PC-9 (cell line): ENCODE results near the gene ZCCHC14. TPM values are rescaled to one million over a fixed set of nuclear protein-coding genes. Genes with fewer than 3 reads are reported as not detected.
"Not testable (repeated sequence)": the region's sequence is repeated elsewhere in the genome, so short reads cannot be mapped to it uniquely, and the experiment has no call there.

Source experiments
- BruUV-seq: library from RNA; stranded (reverse); fragments of 400-500 nt; replicated peaks from 2 replicates; lab custom pipeline; 2021; lab: Mats Ljungman, UMichigan
- CTCF ChIA-PET: fragments of 300-600 bp; sonication (Branson Sonifier 250); formaldehyde crosslinking; loops from one replicate; lab custom pipeline; 2022; ENCODE audit warnings: antibody characterized with exemption; lab: Charles Lee
- POLR2A ChIA-PET: fragments of 300-600 bp; sonication (Branson Sonifier 250); formaldehyde crosslinking; loops from one replicate; lab custom pipeline; 2022; ENCODE audit warnings: antibody characterized with exemption; ENCODE audit not compliant: unreplicated experiment; lab: Charles Lee
- DNase-seq, 2 experiments: peaks; one replicate each; pipeline versions ENCODE4 v3.0.0 to v3.0.0-alpha.2; 2015 to 2022; ENCODE audit warnings: mixed read lengths in 1 of 2
- H2AFZ ChIP-seq: fragments of 200-600 bp; sonication (generic); 2 replicates; pipeline ENCODE4 v1.8.1; 2017; ENCODE audit warnings: antibody characterized with exemption
- H3F3A ChIP-seq: fragments of 200-600 bp; sonication (generic); 2 replicates; pipeline ENCODE4 v1.8.1; 2017; ENCODE audit warnings: antibody characterized with exemption, mild to moderate bottlenecking, low read depth; ENCODE audit not compliant: insufficient read depth
- H3K27ac ChIP-seq: fragments of 200-600 bp; sonication (generic); 2 replicates; pipeline ENCODE4 v1.6.1; 2016; ENCODE audit warnings: mixed run types
- H3K27me3 ChIP-seq: fragments of 200-600 bp; sonication (generic); 2 replicates; pipeline ENCODE4 v1.6.1; 2016; ENCODE audit warnings: low read depth, mixed run types; ENCODE audit not compliant: insufficient read depth
- H3K36me3 ChIP-seq: fragments of 200-600 bp; sonication (generic); 2 replicates; pipeline ENCODE4 v1.6.1; 2016; ENCODE audit warnings: low read depth, mixed run types
- H3K4me1 ChIP-seq: fragments of 200-600 bp; sonication (generic); replicated peaks from 2 replicates; pipeline ENCODE4 v1.6.1; 2016; ENCODE audit warnings: mixed run types; ENCODE audit not compliant: insufficient read depth
- H3K4me2 ChIP-seq: fragments of 200-600 bp; sonication (generic); 2 replicates; pipeline ENCODE4 v1.6.1; 2017; ENCODE audit warnings: mixed run types
- H3K4me3 ChIP-seq: fragments of 200-600 bp; sonication (generic); 2 replicates; pipeline ENCODE4 v1.6.1; 2016; ENCODE audit warnings: mixed run types
- H3K79me2 ChIP-seq: fragments of 200-600 bp; sonication (generic); 2 replicates; pipeline ENCODE4 v1.6.1; 2017; ENCODE audit warnings: low read depth, mixed run types
- H3K9me2 ChIP-seq: fragments of 200-600 bp; sonication (generic); 2 replicates; pipeline ENCODE4 v1.8.1; 2017; ENCODE audit warnings: mild to moderate bottlenecking; ENCODE audit not compliant: insufficient read depth
- H3K9me3 ChIP-seq: fragments of 200-600 bp; sonication (generic); 2 replicates; pipeline ENCODE4 v1.8.1; 2016; ENCODE audit warnings: low read depth; ENCODE audit not compliant: insufficient read depth
- H4K20me1 ChIP-seq: fragments of 200-600 bp; sonication (generic); 2 replicates; pipeline ENCODE4 v1.8.1; 2017; ENCODE audit not compliant: insufficient read depth
- EZH2 ChIP-seq: fragments of 200-600 bp; sonication (generic); IDR thresholded peaks from 2 replicates; pipeline ENCODE4 v1.8.0; 2017; ENCODE audit warnings: antibody characterized with exemption, low read depth
- intact Hi-C: fragments of 100-400 bp; cut with micrococcal nuclease; formaldehyde crosslinking; loops from one replicate; pipeline ENCODE4 v1.10.0; 2022; ENCODE audit not compliant: unreplicated experiment
- total RNA-seq: library from RNA; stranded (reverse); gene quantifications from 2 replicates; pipeline ENCODE4 v1.2.3, GENCODE V29; 2021
- TF ChIP-seq, protein P1 (sequence below): fragments of 200-600 bp; sonication (generic); conservative IDR thresholded peaks from 2 replicates; pipeline ENCODE4 v1.6.1; 2017; ENCODE audit warnings: mixed run types, antibody characterized with exemption, mild to moderate bottlenecking, moderate library complexity

Gene ZCCHC14
- total RNA-seq, 1 experiment from 2014 or later = 17.9 TPM

DNA sequence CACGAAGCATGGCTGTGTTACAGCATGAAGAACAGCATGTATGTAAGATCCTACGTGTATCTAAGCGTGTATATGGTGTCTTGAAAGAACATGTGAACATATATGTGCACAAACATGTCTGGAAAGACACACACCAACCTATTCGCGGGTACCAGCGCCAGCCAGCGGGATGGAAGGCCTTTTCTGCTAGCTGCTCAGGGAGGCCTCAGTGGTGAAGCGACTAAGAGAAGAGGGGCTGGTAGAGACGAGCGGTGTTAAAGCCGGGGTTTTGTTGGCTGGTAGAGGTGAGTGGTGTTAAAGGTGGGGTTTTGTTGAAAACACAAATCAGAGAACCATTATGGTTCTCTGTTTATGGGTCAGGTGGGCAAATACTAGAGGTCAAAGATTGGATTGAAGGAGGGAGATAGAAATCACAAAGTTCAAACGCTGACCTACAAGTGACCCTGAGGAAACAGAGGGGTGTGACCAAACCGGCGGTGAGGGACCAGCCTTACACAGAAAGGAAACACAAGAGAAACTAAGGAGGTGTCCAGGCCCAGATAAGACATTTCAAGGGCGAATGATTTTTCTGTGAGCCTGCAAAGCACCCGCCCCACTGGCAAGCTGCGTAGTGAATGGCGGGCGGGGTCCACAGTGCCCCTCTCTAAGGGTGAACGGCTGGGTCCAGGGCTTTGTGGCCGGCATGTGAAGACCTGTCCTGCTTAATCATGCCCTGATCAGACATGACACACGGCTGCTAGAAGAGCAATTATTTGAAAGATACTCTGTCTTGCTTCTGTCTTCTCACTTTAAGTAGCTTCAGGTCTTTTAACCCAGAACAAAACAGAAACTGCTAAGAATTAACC is 8.1 kb downstream of the ZCCHC14 start:
- TF ChIP-seq EZH2 = no peak
- TF ChIP-seq, protein P1, sequence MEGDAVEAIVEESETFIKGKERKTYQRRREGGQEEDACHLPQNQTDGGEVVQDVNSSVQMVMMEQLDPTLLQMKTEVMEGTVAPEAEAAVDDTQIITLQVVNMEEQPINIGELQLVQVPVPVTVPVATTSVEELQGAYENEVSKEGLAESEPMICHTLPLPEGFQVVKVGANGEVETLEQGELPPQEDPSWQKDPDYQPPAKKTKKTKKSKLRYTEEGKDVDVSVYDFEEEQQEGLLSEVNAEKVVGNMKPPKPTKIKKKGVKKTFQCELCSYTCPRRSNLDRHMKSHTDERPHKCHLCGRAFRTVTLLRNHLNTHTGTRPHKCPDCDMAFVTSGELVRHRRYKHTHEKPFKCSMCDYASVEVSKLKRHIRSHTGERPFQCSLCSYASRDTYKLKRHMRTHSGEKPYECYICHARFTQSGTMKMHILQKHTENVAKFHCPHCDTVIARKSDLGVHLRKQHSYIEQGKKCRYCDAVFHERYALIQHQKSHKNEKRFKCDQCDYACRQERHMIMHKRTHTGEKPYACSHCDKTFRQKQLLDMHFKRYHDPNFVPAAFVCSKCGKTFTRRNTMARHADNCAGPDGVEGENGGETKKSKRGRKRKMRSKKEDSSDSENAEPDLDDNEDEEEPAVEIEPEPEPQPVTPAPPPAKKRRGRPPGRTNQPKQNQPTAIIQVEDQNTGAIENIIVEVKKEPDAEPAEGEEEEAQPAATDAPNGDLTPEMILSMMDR = no peak
- Histone ChIP-seq H3K36me3 (no peaks in the 10 kb centered on the region), H3K4me2 (no peak overlapping the region), H3F3A (no peaks in the 10 kb centered on the region), H3K27ac (no peak overlapping the region), H4K20me1 (peaks cover 16% of the 10 kb centered on the region), H3K4me3 (no peak overlapping the region), H3K27me3 (no peaks in the 10 kb centered on the region), H2AFZ (no peak overlapping the region), H3K4me1 (peaks cover 13% of the 10 kb centered on the region), H3K79me2 (peaks cover 41% of the 10 kb centered on the region), H3K9me2 (no peaks in the 10 kb centered on the region), H3K9me3 (no peaks in the 10 kb centered on the region)
- DNase-seq = no peak
- intact Hi-C loops = no loop called here
- no TSS peak for BruUV-seq
- CTCF ChIA-PET = interaction anchor here (0.6 to 0.7 kb wide), 3 partner anchors 68 to 422 kb away, joined by 4 to 12 read pairs (median 5); no protein-coding TSS in a partner anchor
- POLR2A ChIA-PET = no interaction called here

GRCh38 chr16:87483481-87483880 is 9.3 kb downstream of the ZCCHC14 start:
- no peak overlapping the region for H3K4me3 ChIP-seq
- no peaks in the 10 kb centered on the region for H3K27me3 ChIP-seq
- no peaks in the 10 kb centered on the region for H3K9me2 ChIP-seq
- H3K36me3 ChIP-seq = no peaks in the 10 kb centered on the region
- peaks cover 16% of the 10 kb centered on the region for H4K20me1 ChIP-seq
- DNase-seq = no peak
- TF ChIP-seq EZH2 = no peak
- TF ChIP-seq, protein P1 = no peak
- H3F3A ChIP-seq = no peaks in the 10 kb centered on the region
- H3K4me2 ChIP-seq = no peak overlapping the region
- no peaks in the 10 kb centered on the region for H3K9me3 ChIP-seq
- H3K79me2 ChIP-seq = peaks cover 31% of the 10 kb centered on the region
- H2AFZ ChIP-seq = no peak overlapping the region
- BruUV-seq = no TSS peak
- CTCF ChIA-PET = no interaction called here
- intact Hi-C loops = no loop called here
- POLR2A ChIA-PET = no interaction called here
- H3K4me1 ChIP-seq = peaks cover 13% of the 10 kb centered on the region
- H3K27ac ChIP-seq = no peak overlapping the region

- H3K4me3 ChIP-seq, BruUV-seq, H3K9me3 ChIP-seq, DNase-seq, H2AFZ ChIP-seq, H3K4me2 ChIP-seq, CTCF ChIA-PET, H3K27ac ChIP-seq, H3K27me3 ChIP-seq, H3K36me3 ChIP-seq, H3F3A ChIP-seq, intact Hi-C loops, POLR2A ChIA-PET, H3K9me2 ChIP-seq: not testable (repeated sequence)
- Histone ChIP-seq H4K20me1 (peaks cover 16% of the 10 kb centered on the region), H3K79me2 (peaks cover 29% of the 10 kb centered on the region), H3K4me1 (peaks cover 13% of the 10 kb centered on the region)
Observed at GRCh38 chr16:87482670-87483069, 10.2 kb downstream of the ZCCHC14 start.
